Measurements from ENCODE around the gene LFNG.

The LFNG gene

DNA sequence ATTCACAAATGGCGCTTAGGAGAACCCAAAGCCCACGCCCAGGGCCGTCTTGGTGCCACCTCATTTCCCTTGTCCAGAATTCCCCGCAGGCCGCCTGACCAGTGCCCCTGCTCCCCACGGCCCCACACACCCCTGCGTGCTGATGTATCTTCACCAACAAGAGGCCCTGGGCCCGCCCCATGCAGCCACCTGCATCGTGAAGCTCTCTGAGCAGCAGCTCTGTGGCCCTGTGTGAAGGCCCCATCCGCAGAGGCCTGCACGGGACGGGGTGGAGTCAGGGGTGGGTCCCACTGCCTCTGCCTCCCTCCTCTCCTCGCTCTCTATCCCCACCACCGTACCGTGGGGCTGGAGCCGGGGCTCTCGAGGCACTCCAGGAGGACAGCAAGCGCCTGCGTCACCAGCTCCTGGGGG, 21.1 kb downstream of the LFNG start:
- in situ Hi-C loops (cut with HindIII; ENCODE audit: low sequenced_read_pairs): no loop called here

DNA sequence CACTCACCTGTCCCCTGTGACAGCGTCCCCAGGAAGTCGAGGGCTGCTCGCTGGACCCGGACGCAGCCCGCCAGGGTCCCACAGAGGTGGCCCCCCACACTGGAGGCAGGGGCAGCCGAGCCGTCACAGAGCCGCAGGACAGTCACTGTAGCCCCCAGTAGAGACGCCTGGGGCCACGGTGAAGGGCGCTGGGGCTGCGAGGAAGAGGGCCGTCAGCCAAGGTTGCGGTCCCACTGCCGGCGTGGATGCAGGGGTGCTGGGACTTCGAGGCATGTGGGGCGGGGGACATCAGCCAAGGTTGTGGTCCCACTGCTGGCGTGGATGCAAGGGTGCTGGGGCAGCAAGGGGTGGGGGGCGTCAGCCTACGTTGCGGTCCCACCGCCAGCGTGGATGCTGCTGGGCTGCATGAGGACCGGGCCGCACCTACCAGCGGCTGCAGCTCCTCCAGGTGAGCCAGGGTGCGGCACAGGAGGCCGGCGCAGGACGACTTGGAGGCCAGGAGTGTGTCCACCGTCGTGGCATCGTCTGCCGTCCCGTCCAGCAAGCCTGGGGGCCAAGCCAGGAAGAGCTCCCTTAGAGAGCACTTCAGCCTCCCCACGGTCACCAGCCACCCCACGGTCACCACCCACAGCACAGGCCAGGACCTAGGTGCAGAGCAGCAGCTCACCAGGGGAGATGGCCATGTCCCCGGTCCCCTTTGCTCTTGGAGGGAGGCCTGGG, 21.9 kb downstream of the LFNG start:
- in situ Hi-C loops (cut with HindIII; ENCODE audit: low sequenced_read_pairs): no loop called here

DNA sequence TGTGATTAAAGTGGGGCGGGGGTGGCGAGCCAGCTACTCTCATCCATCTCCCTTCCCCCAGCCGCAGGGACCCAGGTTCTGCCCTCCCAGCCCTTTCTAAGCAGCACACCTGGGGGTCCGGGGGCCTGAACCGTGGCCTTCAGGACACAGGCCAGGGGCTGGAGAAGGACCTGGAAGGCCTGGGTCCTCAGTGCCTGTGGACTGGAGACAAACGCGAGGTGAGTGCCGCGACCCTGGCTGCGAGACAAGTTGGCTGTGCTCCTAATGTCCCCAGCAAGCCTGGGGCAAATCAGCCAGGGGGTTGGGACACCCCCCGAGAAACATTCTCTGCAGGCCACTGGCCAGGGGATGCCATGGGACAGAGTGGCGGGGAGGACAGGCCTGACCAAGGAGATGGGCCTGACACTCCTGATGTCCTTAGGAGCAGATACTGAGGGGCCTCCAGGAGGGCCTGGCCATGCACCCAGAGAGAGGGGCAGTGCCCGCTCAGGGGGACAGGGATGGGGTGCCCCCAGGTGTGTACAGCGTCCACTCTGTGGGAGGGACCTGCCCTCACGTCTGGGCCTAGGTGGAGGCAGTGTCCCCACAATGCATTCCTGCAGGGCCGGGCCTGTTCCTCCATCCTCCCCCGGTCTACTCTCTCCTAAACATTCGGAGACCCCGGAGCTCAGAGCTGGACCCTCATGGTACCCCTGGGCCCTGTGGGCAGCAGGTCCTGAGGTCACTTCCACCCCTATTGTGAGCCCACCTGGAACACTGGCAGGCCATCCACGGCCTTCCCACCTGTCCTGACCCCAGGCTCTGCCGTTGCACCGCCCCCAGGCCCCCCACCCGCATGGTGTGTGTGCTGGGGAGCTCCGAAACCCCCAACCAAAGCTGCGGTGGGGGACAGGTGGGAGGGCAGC, 22.7 kb downstream of the LFNG start:
- in situ Hi-C loops (cut with HindIII; ENCODE audit: low sequenced_read_pairs): no loop called here

DNA sequence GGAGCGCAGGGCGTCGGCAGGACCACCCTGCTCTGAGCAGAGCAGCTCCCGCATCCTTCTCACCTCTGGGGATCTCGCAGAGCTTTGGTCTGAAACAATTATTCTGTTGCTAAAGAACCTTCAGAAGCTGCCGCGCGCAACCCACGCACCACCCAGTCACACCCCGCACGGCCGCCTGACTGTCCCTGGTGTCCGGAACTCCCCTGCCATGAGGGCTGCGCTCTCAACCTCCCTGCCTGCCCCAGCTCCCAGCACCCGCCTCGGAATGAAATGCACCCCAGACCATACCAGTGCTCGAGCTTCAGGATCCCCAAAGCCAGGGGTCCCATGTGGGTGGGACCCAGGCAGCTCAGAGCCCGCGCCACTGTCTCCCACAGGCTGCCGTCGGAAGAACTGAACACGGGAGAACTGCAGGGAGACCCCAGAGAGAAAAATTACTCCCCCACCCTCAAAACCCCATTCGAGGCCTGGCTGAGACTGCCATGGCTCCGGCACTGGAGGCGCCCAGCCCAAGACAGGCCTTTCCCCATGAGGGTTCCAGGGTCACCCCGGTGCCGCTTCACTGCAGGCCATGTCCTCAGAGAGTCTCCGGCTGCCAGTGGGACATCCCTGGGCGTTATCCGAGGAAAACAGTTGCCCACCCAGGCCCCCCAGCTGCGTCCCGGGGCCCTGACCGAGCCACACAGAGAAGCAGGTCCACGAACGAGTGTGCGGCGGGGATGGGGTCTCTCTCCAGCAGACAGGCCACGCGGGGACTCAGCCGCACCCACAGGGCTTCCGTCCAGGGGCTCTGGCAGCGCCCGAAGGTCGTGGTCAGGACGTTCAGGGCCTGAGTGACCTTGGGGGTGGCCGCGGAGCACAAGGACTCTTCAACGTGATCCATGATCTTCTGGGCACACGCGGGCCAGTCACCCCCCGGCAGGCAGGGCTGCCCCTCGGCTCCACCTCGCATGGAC, 23.6 kb downstream of the LFNG start:
- in situ Hi-C loops (cut with HindIII; ENCODE audit: low sequenced_read_pairs): no loop called here

DNA sequence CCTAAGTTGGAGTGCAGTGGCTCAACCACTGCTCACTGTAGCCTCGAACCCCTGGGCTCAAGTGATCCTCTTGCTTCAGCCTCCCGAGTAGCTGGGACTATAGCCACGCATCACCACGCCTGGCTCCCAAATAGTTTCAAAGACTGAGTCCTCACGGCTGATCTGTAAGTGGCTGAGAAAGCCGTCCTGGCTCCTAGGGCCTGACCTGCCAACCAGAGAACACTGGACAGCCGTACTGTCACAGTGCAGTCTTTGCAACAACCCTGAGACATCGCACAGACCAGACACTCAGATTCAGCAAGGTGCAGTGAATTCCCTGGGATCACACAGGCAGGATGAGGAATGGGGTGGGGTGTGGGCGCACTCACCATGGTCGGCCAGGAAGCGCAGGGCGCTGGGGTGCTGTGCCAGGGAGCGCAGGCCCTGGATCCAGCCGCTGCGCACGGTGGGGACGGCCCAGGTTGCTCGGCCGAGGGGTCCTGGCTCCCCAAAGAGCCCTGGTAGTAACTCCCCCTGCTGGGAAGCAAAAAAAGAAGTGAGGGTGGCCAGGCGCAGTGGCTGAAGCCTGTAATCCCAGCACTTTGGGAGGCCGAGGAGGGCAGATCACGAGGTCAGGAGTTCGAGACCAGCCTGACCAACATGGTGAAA, 25.1 kb downstream of the LFNG start:
- in situ Hi-C loops (cut with HindIII; ENCODE audit: low sequenced_read_pairs): no loop called here

DNA sequence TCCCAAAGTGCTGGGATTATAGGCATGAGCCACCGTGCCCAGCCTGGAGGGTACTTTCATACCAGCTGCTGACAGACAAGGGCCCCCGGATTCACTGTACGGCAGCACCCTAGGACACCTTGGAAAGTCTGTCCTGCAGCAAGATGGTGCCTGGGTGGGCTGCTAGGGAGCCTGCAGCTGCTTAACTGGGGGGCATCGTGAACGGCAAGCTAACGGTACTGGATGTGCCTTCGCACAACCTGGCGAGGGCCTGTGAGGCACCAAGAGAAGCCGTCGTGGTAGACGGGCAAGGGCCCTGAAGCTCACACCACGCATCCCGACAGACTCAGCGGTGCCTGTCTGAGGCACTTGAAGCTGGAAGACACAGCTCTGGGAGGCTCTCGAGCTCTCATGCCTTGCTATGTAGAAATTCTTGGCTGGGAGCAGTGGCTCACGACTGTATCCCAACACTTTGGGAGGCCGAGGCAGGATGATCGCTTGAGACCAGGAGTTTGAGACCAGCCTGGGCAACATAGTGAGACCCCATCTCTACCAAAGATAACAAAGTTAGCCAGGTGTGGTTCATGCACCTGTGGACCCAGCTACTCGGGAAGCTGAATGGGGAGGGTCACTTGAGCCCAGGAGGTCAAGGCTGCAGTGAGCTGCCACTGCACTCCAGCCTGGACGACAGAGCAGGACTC, 26.3 kb downstream of the LFNG start:
- in situ Hi-C loops (cut with HindIII; ENCODE audit: low sequenced_read_pairs): no loop called here

DNA sequence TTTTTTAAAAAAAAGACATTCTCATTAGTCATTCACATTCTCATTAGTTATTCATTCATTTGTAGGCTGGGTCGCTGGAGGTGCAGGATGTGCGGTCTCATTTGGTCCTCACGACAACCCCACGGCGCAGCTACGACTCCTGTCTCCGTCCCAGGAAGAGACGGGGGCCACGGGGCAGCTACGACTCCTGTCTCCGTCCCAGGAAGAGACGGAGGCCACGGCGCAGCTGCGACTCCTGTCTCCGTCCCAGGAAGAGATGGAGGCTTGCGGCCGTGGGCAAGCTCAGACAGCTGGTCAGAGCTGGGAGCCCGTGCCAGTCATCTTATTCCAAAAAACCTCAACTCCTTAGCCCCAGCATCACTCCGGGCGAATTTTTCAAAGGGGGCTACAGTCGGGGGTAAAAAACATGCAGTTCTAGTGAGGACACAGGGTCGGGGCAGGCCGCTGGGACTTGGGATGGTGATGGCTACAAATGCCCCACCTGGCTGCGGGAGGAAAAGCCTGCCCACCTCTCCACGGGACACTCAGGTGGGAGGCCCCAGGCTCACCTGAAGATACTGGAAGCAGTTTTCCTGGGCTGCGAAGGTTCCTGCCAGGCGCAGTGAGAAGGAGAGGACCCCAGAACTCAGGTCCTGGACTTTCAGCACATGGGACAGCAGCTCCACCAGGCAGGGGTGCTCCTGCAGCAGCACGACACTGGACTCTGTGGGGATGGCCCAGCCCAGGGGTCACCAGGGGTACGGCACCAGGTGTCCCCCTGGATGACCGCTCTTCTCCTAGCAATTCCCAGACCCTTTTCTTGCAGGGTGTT, 27.4 kb downstream of the LFNG start:
- in situ Hi-C loops (cut with HindIII; ENCODE audit: low sequenced_read_pairs): no loop called here

DNA sequence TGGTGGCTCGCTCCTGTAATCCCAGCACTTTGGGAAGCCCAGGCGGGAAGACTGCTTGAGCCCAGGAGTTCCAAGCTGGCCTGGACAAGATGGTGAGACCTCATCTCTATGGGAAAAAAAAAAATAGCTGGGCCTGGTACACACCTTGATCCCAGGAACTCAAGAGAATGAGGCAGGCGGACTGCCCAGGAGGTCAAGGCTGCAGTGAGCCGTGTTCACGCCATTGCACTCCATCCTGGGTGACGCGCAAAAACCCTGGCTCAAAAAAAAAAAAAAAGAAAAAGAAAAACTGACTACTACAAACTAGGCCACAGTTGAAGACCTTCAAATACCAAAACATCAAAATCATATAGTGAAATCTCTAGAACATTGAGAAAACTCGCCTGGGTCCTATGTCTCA, 31.8 kb downstream of the LFNG start:
- in situ Hi-C loops (cut with HindIII; ENCODE audit: low sequenced_read_pairs): no loop called here

DNA sequence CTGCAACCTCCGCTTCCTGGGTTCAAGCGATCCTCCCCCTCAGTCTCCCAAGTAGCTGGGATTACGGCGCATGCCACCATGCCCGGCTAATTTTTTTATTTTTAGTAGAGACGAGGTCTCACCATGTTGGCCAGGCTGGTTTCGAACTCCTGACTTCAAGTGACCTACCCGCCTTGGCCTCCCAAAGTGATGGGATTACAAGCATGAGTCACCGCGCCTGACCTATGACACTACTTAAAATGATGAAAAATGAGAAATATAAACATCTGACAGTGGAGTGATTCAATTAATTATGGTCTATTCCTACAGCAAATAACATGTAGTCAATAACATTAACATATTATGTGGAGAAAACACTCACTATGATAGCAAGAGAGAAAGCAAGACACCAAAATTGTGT, 33.5 kb downstream of the LFNG start:
- in situ Hi-C loops (cut with HindIII; ENCODE audit: low sequenced_read_pairs): no loop called here

DNA sequence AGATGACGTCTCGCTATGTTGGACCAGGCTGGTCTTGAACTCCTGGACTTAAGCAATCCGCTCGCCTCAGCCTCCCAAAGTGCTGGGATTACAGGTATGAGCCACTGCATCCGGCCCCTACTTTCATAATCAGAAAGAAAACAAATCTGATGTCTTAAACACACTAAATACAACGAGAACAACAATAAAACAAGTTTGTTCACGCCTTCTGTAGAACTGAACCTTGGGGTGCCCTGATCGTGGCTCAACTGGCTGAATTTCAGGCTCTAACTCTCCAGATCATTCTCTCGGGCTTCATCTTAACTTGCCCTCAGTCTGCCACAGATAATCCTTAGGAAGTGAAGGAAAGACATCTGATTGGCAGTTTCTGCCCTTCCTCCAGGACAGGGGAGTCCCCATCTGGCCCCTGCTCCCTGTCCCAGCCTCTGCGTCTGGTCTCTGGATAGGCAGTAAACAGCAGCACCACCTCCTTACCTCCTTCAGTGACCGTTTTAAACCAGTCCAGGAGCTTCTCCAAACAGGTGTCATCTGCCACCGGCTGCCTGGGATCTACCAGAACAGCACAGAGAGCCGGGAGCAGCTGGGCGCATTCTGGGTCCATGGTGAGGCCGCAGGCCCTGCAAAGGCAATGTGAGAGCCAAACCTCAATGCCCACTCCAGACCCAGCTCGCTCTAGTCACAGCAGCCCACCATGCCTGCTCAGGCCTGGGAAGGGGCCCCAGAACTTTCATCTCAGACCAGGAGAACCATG, 34.4 kb downstream of the LFNG start:
- in situ Hi-C loops (cut with HindIII; ENCODE audit: low sequenced_read_pairs): no loop called here

DNA sequence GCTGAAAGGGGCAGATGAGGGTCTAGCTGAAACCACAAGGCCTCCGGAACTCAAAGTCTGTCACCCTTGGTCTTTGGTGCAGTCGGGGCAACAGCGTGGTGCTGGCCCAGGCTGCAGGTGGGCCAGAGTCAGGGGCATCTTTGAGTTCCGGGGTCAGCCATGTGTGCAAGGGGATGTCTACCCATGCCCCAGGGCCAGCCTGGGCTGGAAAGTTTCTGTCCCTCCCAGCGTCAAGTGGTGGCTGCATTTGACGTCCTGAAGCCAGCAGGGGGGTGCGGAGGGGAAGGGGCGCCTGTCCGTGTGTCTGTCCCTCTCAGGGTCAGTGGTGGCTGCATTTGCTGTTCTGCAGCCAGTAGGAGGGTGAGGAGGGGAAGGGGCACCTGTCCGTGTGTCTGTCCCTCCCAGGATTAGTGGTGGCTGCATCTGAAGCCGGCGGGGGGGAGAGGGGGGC, 35.1 kb downstream of the LFNG start:
- in situ Hi-C loops (cut with HindIII; ENCODE audit: low sequenced_read_pairs): no loop called here

DNA sequence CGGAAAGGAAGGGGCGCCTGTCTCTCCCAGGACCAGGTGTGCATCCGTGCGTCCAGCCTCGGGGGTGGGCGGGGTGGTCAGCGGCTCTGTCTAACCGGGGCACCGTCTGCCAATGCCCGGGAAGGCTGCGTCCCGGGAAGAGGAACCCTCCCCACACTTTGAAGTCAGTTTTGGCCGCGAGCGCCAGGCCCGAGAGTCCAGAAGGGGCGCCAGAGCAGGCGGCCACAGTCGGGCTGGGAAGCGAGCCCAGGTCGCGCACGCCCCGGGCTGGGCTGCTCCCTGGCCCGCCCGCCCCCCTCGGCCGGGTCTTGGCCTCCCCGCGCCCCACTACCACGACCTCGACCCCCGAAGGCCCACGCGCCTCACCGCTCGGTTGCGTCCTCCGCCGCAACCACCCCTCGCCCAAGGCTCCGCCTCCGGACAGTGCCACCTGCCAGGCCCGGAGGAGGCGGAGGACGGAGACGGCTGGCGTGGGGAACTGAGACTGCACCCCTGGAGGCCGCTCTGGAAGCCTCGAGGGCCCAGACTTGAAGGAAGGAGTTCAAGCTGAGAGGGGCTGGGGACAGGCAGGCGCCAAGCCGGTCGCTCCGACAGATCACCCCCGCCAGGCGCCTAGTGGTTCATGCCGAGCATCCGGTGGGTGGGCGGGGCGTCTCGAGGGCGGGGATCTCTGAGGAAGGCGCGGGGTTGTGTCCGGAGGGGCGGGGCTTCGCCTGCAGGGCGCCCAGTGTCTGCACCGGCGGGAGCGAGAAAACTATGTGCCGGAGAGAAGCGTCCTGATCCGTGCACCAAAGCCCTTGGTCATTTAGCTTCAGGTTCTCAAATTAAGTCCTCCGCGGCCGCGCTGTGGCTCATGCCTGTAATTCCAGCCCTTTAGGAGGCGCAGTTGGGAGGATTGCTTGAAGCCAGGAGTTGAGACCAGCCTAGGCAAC, 35.8 kb downstream of the LFNG start, which contains the start of gene BRAT1:
BRAT1 (minus strand) TSS at position 404 of the 932 bp plus-strand sequence. CDS start 1,093 bp downstream, outside the sequence.
- in situ Hi-C loops (cut with HindIII; ENCODE audit: low sequenced_read_pairs): no loop called here

DNA sequence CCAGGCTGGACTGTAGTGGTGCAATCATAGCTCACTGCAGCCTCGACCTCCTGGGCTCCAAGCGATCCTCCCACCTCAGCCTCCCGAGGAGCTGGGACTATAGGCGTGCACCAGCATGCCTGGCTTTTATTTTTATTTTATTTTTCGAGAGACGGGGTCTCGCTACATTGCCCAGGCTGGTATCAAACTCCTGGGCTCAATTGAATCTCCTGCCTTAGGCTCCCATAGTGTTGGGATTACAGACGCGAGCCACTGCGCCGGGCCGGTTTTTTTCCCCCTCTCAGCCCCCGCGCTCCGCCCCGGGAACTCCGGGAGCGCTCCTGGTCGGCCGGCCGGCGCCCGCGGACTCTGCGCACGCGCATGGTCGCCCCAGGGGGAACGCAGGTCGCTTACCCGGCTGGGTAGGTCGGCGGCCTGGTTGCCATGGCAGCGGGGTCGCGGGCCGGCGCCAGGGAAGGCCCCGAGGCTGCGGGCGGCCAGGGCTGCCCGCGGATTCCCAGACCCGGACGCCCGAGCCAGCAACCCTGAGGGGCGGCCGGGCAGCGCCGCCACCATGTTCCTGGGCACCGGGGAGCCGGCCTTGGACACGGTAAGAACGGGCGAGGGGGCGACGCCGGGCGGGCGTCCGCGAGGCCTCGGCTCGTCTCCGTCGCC, 39.2 kb downstream of the LFNG start, which contains the start of gene IQCE:
IQCE (plus strand) TSS at position 351 of the 654 bp plus-strand sequence; CDS start at position 554, 203 bp downstream.
- in situ Hi-C loops (cut with HindIII; ENCODE audit: low sequenced_read_pairs): no loop called here

DNA sequence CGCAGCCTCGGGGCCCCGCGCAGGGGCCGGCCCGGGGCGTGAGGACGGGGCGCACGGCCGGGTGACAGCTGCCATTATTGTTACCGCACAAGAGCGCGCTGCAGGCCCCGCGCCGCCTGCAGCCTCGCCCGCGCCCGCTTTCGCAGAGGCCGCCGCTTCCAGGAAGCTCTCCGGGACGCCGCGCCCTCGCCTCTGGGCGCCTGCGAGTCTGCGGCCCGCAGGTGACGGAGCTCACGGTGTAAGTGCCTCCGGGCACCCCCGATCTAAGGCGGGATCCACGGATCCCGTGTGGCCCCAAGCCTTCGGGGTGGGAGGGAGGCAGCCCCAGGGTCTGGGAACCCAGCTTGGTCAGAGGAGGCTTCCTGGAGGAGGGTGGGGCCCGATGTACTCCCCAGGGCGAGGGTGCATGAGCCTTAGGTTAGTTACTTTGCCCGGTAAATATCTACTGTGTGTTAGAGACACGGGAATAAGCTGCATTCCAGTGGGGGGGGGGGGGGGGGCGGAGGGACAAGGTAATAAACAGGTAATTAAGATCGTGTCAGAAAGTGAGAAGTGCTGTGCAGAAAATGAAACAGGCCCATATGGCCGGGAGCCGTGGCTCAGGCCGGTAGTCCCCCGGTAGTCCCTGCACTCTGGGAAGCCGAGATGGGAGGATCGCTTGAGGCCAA, 39.8 kb downstream of the LFNG start:
- in situ Hi-C loops (cut with HindIII; ENCODE audit: low sequenced_read_pairs): no loop called here

DNA sequence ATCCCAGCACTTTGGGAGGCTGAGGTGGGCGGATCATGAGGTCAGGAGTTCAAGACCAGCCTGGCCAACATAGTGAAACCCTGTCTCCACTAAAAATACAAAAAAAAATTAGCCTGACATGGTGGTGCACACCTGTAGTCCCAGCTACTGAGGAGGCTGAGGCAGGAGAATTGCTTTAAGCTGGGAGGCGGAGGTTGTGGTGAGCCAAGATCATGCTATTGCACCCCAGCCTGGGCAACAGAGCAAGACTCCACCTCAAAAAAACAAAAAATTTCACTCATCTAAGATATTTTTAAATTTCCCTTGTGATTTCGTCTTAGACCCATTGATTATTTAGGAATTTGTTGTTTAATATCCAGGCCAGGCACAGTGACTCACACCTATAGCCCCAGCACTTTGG, 44.4 kb downstream of the LFNG start:
- in situ Hi-C loops (cut with HindIII; ENCODE audit: low sequenced_read_pairs): loop anchor here (10.0 kb wide), 1 partner anchor 241 kb away; no protein-coding TSS in a partner anchor

All from endothelial cell of hepatic sinusoid (primary cell).